GM19035 (cell line): ENCODE results near the gene ADCY10.
"Not testable (repeated sequence)": the region's sequence is repeated elsewhere in the genome, so short reads cannot be mapped to it uniquely, and the experiment has no call there.

Experiments used
- ATAC-seq: cut with Tn5 transposase; IDR thresholded peaks from one replicate; pipeline ENCODE4 v1.9.1; 2021; ENCODE audit not compliant: unreplicated experiment

The ADCY10 gene

GRCh38 chr1:167815650-167816049 is 98.3 kb downstream of the ADCY10 start:
- no peak for ATAC-seq

GRCh38 chr1:167812972-167813371 is 101.0 kb downstream of the ADCY10 start:
- ATAC-seq = no peak

- no peak for ATAC-seq
Observed at GRCh38 chr1:167808690-167809089, 105.2 kb downstream of the ADCY10 start.

- ATAC-seq = no peak
Observed at GRCh38 chr1:167808104-167808503, 105.8 kb downstream of the ADCY10 start.

GRCh38 chr1:167806676-167807075 is 107.3 kb downstream of the ADCY10 start:
- ATAC-seq = not testable (repeated sequence)

- ATAC-seq = not testable (repeated sequence)
Observed at GRCh38 chr1:167806235-167806634, 107.7 kb downstream of the ADCY10 start.

GRCh38 chr1:167805041-167805556 is 108.8 kb downstream of the ADCY10 start:
- ATAC-seq = peak; percentile 52

GRCh38 chr1:167803358-167804207 is 110.4 kb downstream of the ADCY10 start:
- ATAC-seq = peak; percentile 85

GRCh38 chr1:167802235-167802634 is 111.7 kb downstream of the ADCY10 start:
- no peak for ATAC-seq

GRCh38 chr1:167800251-167800650 is 113.7 kb downstream of the ADCY10 start:
- no peak for ATAC-seq

- ATAC-seq = no peak
Observed at GRCh38 chr1:167799747-167800146, 114.2 kb downstream of the ADCY10 start.

GRCh38 chr1:167798952-167799351 is 115.0 kb downstream of the ADCY10 start:
- no peak for ATAC-seq

GRCh38 chr1:167797015-167797414 is 116.9 kb downstream of the ADCY10 start:
- no peak for ATAC-seq

GRCh38 chr1:167795810-167796740 is 117.9 kb downstream of the ADCY10 start:
- ATAC-seq = no peak

- no peak for ATAC-seq
Observed at GRCh38 chr1:167794043-167794442, 119.9 kb downstream of the ADCY10 start.

- no peak for ATAC-seq
Observed at GRCh38 chr1:167792188-167792565, 121.8 kb downstream of the ADCY10 start.

GRCh38 chr1:167791281-167792187 is 122.4 kb downstream of the ADCY10 start:
- ATAC-seq = no peak

- no peak for ATAC-seq
Observed at GRCh38 chr1:167790117-167790516, 123.8 kb downstream of the ADCY10 start.

GRCh38 chr1:167789501-167789900 is 124.4 kb downstream of the ADCY10 start:
- ATAC-seq = no peak

- no peak for ATAC-seq
Observed at GRCh38 chr1:167786502-167786901, 127.4 kb downstream of the ADCY10 start.
